ENCODE measurements around the gene GALNT15.

DNA sequence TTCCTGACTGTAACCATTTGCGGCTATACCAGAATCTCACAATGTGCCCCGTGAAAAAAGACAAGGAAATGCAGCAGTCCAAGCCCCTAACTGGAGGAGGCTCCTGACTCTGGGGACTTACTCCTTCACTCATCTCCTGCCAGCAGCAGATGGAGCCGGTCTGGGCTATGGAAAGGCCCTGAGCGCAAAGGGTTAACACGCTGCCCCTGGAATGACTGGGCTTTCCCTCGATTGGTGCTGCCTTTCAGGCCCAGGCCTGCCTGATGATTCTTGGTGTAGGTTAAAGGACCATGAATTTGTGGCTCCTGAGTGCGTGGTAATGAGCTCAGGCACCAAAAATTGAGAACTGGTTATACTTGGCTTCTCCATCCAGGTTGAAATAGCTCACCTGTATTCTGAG lies 42.3 kb upstream of the GALNT15 start:
- TF ChIP-seq, protein P1, sequence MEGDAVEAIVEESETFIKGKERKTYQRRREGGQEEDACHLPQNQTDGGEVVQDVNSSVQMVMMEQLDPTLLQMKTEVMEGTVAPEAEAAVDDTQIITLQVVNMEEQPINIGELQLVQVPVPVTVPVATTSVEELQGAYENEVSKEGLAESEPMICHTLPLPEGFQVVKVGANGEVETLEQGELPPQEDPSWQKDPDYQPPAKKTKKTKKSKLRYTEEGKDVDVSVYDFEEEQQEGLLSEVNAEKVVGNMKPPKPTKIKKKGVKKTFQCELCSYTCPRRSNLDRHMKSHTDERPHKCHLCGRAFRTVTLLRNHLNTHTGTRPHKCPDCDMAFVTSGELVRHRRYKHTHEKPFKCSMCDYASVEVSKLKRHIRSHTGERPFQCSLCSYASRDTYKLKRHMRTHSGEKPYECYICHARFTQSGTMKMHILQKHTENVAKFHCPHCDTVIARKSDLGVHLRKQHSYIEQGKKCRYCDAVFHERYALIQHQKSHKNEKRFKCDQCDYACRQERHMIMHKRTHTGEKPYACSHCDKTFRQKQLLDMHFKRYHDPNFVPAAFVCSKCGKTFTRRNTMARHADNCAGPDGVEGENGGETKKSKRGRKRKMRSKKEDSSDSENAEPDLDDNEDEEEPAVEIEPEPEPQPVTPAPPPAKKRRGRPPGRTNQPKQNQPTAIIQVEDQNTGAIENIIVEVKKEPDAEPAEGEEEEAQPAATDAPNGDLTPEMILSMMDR (IDR thresholded peaks at IDR 0.05; ENCODE audit: low read depth, low read length, missing input control) = no peak
- no peak for TF ChIP-seq RAD21 (IDR thresholded peaks at IDR 0.05)
- no peak for TF ChIP-seq RXRA (IDR thresholded peaks at IDR 0.05)
- no peak for TF ChIP-seq GABPA (IDR thresholded peaks at IDR 0.05 in 1 of 2, conservative IDR thresholded peaks at IDR 0.05 in 1 of 2)
- no peak for TF ChIP-seq YY1 (IDR thresholded peaks at IDR 0.05)
- TF ChIP-seq HNF4G (IDR thresholded peaks at IDR 0.05) = no peak

Data from liver (tissue), 3 donors.